Activated T-cell treated with anti-CD3 and anti-CD28 coated beads for 24 hours (primary cell): ENCODE data around the gene RADIL.

Experiments used
- DNase-seq: peaks from one replicate; pipeline ENCODE4 v3.0.0-alpha.2; 2020; ENCODE audit warnings: low read depth

Gene RADIL

DNA sequence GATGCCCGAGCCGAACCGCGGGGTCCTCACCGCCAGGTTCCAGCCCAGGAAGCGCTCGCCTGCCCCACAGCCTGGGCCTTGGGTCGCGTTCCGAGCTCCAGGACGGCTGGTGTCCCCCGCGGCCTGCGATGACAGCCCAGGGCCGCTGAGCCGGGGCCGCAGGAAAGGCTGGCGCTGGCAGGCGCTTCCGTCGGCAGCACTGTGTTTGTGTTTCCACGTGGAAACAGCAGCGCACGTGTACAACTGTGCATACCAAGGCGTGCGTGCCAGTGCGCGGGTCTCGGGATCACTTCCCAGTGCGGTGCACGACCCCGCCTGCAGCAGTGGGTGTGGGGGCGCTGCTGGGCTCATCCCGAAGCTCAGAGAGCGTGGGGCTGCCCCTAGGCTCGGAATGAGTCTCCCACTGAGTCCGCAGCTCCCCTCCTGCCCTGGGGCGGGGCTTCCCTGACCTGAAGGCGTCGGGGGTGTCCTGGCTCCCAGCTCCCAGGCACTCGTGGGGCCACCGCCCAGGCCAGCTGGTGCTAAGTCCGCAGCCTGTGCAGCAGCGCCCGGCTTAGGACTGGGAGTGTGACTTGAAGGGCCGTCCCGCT, 90.9 kb downstream of the RADIL start:
- DNase-seq: no peak

DNA sequence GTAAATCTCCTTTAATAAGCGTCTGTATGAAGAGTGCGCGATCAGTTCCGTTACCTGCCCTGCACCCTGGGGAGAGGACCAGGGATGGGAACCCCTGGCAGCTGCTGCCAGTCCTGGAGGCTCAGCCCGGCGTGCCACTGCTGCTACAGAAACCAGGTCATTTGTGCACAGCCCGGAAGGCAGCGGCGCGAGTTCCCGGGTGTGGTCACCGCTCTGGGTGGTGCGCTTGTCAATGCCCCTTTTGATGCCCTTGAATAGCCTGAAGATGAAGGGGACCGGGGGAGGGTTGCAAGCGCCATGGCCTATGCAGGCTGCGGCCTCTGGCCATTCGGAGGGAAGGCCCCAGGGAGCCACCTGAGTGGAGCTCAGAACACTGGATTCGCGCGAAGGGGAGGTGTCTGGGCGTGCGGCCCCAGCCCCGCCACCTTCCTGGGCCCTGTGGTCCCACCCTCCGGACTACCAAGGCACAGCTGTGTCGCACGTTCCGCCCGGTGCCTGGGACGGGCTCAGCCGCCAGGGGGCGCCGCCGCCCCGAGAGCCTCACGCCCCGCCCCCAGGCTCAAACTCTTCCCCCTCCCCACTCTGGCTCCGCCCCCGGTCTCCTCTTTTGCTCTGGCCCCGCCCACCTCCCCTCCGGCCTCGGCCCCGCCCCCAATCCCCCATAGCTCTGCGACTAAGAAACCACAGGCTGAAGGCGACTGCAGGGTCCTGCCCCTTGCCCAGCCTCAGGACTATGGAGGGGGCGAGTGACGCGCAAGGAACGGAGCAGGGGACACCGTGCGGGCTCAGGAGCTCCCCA, 91.6 kb downstream of the RADIL start:
- DNase-seq: peak; percentile 74

DNA sequence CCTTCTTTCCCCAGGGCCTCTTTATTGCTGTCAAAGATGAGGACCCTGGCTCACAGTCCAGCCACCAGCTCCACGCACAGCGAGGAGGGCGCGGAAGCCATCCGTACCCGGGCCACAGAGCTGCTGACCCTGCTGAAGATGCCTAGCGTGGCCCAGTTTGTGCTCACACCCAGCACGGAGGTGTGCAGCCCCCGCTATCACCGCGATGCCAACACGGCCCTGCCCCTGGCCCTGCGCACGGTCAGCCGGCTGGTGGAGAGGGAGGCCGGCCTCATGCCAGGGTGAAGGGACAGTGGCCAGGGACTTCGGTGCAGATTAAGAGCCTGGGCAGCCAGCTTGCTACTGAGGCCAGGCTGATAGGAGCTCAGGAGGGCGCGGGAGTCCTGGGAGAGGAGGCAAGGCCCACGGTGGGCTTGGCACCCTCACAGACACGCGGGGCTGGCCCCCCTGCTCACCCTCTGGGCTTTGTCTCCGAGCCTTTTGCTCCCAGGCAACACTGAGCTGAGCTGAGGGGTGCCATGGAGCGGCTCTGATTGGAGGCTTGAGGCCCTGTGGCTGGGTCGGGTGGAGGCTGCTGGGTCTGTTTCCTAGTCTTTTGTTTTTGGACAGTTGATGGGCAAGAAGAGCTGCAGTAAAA, 92.3 kb downstream of the RADIL start:
- no peak for DNase-seq

DNA sequence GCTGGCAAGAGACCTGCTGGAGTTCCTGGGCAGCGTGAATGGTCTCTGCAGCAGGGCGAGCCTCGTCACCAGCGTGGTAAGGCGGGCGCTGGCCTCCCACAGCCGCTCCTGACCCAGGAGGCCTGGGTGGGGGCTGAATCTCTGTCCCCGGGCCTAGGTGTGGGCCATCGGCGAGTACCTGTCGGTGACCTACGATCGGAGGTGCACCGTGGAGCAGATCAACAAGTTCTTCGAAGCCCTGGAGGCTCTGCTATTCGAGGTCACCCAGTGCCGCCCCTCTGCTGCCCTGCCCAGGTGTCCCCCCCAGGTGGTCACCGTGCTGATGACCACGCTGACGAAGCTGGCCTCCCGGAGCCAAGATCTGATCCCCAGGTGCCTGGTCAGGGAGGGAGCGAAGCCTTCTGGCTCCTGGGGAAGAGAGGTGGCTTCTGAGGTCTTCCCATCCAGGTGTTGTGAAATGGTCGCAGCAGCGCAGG, 93.0 kb downstream of the RADIL start:
- DNase-seq: no peak

DNA sequence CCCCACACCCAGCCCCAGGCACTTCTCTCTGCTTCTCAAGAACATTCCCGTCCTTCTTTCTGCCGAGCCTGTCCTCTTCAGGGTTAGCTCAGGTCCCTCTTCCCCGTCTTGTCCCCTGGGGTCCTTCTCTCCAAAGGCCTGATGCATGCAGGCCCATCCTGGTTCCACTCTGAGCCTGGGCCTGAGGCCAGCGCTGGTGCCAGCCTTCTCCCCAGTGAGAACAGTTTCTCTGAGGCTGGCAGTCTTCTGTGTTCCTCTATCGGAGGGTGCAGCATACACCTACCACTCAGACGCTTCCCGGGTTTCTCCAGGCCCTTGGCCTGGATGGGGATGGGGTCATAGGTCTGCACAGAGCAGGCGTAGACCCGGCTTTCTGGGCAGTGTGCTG, 93.4 kb downstream of the RADIL start:
- DNase-seq: no peak

DNA sequence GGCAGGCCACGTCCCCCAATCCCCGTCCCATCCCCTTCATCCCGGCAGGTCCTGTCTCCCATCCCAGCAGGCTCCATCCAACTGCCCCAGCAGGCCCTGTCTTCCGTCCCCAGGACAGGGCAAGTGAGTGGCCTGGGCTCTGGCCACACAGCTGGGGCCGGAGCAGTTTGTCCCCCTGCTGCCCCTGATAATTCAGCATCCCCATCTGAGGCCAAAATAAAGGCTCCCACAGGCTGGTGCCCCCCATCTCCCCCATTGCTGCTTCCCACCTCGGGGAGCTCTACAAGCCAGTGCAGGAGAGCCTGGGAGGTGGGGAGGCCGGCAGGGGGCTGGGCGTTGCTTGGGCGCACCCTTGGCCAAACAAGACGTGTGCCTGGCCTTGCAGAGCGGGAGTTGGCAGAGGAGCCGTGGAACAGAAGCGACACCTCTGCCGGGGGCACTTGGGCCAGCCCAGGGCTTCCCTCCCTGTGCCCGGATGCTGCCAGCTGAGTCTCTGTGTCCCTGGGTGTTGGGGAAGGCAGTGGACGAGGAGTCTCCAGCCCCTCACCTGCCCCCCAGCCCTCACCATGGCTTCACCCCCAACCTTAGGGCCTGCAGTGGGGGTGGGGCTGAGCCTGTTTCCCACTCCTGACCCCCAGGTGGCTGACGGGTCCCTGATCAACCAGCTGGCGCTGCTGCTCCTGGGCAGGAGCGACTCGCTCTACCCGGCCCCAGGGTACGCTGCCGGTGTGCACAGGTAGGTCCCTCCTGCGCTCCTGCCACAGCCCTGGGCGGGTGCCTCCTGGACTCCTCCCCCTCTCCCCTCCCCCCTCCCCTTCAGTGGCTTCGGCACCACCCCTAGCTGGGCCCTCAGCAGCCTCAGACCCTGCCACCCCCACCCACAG, 94.1 kb downstream of the RADIL start:
- DNase-seq: no peak

DNA sequence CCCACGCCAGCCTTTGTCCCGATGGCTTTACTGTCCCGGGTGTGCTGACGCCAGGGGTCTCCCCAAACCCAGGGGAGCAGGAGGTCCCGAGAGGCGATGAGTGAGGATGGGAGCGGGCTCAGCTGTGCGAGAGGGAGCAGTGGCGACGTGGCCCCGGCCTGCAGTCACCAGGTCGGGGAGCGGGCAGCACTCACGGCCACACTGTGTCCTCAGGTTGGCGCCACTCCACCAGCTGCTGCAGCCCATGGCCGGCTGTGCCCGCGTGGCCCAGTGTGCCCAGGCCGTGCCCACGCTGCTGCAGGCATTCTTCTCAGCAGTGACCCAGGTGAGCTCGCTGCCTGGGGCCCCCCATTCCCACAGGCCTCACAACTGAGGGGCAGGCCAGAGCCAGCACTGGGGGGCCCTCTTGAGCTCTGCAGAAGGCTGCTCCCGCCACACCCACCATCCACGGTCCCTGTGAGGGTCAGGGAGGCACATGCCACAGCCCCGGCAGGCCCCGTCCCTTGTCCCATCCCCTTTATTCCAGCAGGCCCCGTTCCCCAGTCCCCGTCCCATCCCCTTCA, 94.8 kb downstream of the RADIL start:
- DNase-seq: no peak

DNA sequence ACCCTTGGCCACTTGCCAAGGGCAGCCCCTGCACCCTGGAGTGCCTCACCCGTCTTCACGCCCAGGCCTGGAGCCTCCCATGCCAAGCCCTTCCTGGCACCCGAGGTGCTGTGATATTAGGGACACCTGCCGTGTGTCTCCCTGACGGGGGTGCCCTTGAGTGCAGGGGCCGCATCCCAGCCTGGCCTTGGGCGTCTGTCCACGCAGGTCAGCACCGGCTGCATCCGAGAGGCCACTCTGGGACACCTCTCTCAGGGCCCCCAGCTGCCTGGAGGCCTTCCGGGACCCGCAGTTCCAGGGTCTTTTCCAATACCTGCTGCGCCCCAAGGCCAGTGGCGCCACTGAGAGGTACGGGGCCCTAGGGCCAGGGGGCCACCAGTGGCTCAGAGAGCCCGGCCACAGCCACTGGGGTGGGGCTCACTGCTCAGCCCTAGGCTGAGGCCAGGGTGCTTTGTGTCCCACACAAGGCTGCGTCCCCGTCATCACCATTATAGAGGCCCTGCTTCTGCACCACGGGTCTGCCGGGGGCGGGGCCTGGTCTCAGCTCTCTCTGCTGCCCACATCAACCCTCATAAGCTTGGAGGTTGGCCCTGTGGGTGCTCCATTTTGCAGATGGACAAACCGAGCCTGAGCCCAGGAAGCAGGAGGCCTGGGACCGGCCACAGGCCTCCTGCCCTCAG, 95.4 kb downstream of the RADIL start:
- DNase-seq: no peak

DNA sequence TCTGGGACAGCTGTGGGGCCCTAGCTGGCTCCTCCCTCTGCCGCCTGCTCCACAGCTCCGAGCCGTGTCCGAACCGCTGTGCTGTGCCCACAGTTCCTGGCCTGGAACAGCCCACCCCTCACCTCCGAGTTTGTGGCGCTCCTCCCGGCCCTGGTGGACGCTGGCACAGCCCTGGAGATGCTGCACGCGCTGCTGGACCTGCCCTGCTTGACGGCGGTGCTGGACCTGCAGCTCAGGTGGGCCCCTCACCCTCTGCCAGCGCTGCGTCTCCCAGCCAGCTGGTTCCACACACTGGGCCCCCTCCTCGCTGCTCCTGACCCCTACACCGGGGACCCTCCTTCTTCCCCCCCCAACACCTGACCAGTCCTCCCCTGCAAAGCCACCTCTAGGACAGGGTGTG, 96.0 kb downstream of the RADIL start:
- DNase-seq: no peak

DNA sequence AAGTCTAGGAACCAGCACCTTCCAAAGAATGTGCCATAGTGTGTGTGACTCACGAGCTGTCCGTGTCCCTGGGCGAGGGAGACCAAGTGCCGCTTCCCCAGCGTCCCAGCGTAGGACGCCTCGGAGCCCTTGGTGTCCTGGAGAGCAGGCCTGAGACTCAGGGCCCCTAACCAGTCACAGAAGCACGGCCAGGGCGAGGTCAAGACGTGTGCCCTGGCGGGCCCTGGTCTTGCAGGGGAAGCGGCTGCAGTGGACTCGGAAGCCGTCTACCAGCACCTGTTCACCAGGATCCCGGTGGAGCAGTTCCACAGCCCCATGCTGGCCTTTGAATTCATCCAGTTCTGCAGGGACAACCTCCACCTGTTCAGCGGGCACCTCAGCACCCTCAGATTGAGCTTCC, 97.5 kb downstream of the RADIL start:
- no peak for DNase-seq

DNA sequence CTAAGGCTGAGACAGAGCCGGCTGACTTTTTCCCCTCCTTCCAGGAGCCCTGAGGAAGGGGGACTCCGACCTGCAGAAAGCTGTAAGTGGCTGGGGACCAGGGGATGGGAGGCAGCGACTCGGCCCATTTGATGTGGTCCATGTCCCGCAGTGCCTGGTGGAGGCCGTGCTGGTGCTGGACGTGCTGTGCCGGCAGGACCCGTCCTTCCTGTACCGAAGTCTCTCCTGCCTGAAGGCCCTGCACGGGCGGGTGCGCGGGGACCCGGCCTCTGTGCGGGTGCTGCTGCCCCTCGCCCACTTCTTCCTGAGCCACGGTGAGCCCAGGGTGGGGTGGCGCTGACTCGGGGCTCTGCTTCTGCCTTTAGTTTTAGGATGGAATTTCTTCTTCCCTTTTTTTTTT, 98.1 kb downstream of the RADIL start:
- DNase-seq: no peak

DNA sequence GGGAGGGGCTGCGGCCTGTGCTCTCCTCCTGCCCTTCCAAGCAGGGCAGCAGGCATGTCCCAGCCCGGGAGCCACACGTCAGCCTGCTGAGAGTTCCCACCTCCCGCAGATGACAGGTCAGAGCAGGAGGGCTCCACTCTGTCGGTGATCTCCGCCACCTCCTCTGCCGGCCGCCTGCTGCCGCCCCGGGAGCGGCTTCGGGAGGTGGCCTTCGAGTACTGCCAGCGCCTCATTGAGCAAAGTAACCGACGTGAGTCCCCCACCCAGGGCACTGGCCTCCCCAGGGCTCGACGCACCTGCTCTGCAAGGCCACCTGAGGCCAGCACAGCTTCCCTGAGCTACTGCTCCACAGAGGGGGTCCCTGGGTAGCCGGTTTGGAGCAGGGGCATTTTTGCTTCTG, 98.7 kb downstream of the RADIL start:
- DNase-seq: no peak

DNA sequence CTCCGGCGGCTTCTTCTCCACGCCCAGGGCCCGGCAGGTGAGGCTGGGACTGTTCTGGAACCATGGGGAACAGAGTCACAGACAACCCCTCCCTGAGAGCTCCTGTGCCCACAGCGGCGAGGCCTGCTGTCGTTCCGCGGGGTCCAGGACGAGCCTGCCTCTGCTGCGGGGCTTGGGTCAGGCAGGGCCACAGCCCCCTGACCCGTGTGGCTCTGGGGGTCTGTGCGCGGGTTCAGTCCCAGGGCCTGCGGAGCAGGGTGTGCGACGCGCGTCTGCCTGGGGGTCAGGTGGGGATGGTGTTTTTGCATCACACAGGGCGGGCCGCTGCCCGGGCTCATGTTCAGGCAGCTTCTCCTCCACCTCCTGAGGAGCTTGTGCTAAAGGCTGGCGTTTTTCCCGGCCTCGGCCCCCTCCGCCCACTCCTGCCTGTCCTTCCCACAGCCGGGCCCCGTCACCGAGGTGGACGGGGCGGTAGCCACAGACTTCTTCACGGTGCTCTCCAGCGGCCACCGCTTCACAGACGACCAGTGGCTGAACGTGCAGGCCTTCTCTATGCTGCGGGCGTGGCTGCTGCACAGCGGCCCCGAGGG, 99.7 kb downstream of the RADIL start:
- DNase-seq: no peak

DNA sequence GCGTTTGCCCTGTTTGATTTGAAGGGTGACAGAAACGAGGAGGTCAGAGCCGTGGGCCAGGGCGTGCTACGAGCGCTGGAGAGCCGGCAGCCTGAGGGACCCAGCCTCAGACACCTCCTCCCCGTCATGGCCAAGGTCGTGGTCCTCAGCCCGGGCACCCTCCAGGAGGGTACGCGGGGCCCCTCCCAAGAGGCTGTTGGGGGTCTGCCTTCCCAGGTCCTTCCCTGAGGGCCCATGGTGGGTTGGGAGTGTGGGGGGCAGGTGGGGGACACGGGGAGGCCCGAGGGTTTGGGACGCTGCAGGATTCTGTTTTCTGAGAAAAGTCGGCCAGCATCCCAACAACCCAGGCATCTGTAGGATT, 100.2 kb downstream of the RADIL start:
- no peak for DNase-seq

DNA sequence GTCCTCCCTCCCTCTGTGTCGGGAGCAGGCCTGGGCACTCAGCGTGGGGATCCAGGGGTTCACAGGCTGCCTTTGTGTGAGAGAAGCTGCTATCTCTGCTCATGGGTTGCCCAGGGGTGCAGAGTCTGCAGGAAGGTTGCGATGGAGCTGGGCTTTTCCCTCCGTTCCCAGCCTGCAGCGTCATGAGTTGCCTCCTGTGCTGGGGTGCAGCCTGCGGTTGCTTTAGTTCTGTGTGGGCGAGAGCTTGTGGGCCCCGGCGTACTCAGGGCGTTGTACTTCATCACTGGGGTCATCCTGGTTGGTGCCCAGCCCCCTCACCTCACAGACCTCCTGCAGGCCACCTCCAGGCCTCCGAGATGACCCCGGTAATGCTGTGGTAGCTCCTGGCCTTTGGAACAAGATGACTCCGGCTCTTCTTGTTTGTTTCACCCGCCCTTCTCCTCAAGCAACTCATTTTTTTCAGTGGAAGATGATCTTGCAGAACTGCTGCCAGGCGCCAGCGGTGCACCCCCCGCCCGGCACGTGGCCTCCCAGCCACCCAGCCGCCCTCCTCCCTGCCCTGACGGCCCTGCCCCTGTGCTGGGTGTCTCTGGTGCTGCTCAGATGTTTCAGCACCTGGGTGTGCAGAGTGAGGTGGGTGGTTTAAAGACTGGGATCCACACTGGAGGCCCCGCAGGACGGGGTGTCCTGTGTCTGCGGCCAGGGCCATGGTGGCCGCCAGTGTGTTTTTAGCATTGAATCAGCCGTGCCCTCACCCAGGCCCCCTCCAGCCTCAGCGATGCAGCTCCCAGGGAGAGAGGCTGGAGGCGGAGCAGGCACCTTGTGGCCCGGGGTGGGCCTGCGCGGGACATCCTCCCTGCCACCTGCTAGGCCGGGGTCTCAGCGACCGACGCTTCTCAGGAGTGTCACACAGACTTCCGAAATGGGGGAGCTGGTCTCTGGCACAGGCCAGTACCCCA, 100.9 kb downstream of the RADIL start:
- DNase-seq: no peak

DNA sequence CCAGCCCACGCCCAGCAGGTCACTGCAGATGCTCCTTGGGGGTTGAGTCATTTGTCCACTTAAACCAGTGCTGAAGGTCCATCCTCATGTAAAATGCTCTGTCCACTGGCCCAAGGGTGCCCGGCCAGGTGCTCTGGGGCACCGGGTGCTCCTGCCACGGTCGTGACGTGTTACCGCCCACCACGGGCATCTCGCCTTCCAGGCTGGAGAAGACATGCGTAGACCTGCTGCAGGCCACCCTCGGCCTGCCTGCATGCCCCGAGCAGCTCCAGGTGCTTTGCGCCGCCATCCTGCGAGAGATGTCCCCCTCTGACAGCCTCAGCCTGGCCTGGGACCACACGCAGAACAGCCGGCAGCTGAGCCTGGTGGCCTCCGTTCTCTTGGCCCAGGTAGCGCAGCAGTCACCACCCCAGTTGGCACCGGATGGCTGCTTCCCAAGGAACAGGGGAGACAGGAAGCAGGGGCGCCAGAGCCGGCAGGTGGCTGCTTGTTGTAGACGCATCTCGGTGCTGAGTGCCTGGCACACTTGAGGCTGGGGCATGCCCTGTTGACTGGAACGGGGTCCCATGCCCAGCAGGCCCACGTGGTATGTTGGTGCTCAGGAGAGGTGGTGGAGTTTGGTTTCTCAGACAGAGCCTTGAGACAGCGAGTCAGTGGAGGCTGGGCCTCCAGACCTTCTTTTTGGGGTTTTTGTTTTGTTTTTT, 102.0 kb downstream of the RADIL start:
- DNase-seq: no peak

DNA sequence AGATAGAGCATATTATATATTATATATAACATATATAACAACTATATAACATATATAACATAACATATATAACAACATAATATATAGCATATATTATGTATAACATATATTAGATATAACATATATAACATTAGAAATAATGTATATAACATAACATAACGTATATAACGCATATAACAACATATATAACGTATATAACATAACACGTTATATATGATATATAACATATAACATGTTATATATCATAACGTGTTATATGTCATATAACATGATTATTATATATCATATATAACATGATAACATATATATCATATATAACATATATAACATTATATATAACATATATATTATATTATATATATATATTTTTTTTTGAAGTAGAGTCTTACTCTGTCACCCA, 104.4 kb downstream of the RADIL start:
- no peak for DNase-seq

DNA sequence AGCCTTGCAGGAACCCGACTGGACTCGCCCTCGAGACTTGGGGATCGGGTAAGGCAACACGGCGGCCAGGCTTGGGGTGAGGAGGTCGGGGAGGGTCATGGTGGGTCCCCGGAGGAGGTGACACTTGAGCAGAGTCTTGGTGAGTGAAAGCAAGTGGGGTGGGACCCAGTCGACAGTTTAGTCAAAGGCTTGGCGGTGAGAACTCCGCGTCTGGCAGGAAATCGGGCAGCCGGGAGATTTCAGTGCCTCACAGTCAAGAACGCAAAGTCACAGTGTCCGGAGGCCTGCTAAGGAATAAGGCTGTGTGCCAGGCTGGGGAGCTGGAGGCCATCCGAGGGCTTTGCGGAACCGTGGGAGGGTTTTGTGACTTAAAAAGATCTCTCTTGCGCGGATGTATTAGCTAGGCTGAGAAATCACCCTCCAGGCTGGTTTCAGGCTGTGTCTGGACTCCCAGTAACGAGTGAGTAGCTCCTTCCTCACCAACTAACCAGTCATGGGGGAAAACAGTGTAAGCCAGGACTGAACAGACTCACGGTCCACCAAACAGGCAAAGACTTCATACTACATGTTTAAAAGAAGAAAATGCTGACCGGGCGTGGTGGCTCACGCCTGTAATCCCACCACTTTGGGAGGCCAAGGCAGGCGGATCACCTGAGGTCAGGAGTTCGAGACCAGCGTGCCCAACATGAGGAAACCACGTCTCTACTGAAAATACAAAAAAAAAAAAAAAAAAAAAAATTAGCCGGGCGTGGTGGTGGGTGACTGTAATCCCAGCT, 107.5 kb downstream of the RADIL start:
- DNase-seq: peak; percentile 32
